Testis (tissue), 2 donors: ENCODE measurements around the gene FBXL19.

Source experiments
- POLR2A ChIP-seq: fragments of 450-650 bp; IDR thresholded peaks from one replicate; pipeline ENCODE4 v1.6.1; 2017; ENCODE audit warnings: antibody characterized with exemption, mild to moderate bottlenecking, moderate library complexity
- TF ChIP-seq, protein P1 (sequence below), 3 experiments: fragments of 450-650 bp in 2 of 3; fragments of 200-600 bp in 1 of 3; sonication (generic) in 1 of 3; IDR thresholded peaks; one replicate each; pipeline ENCODE4 v1.5.1; 2016 to 2019; ENCODE audit warnings: antibody characterized with exemption in 3 of 3, mild to moderate bottlenecking in 2 of 3, moderate library complexity in 1 of 3

GRCh38 chr16:30896261-30896888, 27.0 kb upstream of the FBXL19 start, which contains the start of gene CTF1:
- TF ChIP-seq, protein P1, sequence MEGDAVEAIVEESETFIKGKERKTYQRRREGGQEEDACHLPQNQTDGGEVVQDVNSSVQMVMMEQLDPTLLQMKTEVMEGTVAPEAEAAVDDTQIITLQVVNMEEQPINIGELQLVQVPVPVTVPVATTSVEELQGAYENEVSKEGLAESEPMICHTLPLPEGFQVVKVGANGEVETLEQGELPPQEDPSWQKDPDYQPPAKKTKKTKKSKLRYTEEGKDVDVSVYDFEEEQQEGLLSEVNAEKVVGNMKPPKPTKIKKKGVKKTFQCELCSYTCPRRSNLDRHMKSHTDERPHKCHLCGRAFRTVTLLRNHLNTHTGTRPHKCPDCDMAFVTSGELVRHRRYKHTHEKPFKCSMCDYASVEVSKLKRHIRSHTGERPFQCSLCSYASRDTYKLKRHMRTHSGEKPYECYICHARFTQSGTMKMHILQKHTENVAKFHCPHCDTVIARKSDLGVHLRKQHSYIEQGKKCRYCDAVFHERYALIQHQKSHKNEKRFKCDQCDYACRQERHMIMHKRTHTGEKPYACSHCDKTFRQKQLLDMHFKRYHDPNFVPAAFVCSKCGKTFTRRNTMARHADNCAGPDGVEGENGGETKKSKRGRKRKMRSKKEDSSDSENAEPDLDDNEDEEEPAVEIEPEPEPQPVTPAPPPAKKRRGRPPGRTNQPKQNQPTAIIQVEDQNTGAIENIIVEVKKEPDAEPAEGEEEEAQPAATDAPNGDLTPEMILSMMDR (IDR thresholded peaks at IDR 0.05): no peak
- TF ChIP-seq POLR2A: no peak
